IPS-20b (cell line): ENCODE data around the gene PIH1D1.
A peak's percentile ranks its signal among the peaks of the same experiment; 100 is the strongest.

Experiments used
- H3K27ac ChIP-seq: one replicate; pipeline ENCODE4 v1.5.1; 2013; ENCODE audit warnings: low read length
- H3K27me3 ChIP-seq: 2 replicates; pipeline ENCODE4 v1.6.1; 2013; ENCODE audit warnings: mild to moderate bottlenecking, low read length, inconsistent platforms; ENCODE audit not compliant: insufficient read depth
- H3K36me3 ChIP-seq: 2 replicates; pipeline ENCODE4 v1.6.1; 2013; ENCODE audit warnings: low read depth, mild to moderate bottlenecking, inconsistent platforms, low read length, moderate library complexity; ENCODE audit not compliant: insufficient read depth
- H3K4me1 ChIP-seq: 2 replicates; pipeline ENCODE4 v1.6.1; 2013; ENCODE audit warnings: mild to moderate bottlenecking, control low read depth, inconsistent platforms, low read length, moderate library complexity; ENCODE audit not compliant: insufficient read depth
- H3K4me3 ChIP-seq: 2 replicates; pipeline ENCODE4 v1.5.1; 2013; ENCODE audit warnings: mild to moderate bottlenecking, low read length, inconsistent platforms
- H3K9ac ChIP-seq: 2 replicates; pipeline ENCODE4 v1.6.1; 2013; ENCODE audit warnings: low read depth, mild to moderate bottlenecking, inconsistent platforms, low read length, moderate library complexity
- H3K9me3 ChIP-seq: 2 replicates; pipeline ENCODE4 v1.6.1; 2013; ENCODE audit warnings: mild to moderate bottlenecking, low read depth, low read length, inconsistent platforms; ENCODE audit not compliant: insufficient read depth

The PIH1D1 gene

DNA sequence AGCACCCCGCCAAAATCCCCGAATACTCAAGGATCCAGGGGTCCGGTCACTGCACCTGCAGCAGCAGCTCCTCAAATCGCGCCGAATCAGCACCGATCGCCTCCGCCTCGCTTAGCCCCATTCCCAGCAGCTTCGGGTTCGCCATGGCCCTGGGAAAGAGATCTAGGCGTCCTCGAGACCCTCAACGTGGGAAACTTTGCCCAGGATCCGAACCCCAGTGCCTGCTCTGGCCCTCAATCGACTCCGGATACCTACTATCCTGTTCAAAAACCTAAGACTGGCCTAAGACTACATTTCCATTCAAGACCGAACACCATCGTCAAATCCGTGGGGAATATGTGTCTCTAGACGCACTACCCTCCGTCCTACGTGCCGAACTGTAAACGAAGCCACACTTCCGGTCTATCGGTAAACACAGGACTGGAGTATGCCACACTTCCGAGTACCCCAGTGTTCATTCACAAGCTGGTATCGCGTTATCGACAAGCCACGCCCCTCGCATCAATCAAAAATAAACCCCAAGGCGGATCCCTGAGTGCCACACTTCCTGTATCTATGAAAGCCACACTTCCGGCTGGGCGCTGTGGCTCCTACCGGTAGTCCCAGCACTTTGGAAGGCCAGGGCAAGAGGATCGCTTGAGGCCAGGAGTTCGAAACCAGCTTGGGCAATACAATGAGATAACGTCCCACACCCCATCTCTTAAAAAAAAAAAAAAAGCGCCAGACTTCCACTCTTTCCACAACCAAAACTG, at the start of gene PIH1D1:
Gene PIH1D1, minus strand, starts transcription at position 385 of the 752 bp plus-strand sequence. Its CDS starts 240 bp downstream, at position 145.
- Histone ChIP-seq H3K4me3 (peak within 1 kb of the TSS; percentile 99), H3K9ac (peak within 1 kb of the TSS; percentile 100), H3K9me3 (no peaks in the 10 kb centered on the region), H3K4me1 (no peaks in the 10 kb centered on the region), H3K27ac (peak within 1 kb of the TSS; percentile 100), H3K36me3 (peaks cover 45% of the 10 kb centered on the region), H3K27me3 (no peaks in the 10 kb centered on the region)

DNA sequence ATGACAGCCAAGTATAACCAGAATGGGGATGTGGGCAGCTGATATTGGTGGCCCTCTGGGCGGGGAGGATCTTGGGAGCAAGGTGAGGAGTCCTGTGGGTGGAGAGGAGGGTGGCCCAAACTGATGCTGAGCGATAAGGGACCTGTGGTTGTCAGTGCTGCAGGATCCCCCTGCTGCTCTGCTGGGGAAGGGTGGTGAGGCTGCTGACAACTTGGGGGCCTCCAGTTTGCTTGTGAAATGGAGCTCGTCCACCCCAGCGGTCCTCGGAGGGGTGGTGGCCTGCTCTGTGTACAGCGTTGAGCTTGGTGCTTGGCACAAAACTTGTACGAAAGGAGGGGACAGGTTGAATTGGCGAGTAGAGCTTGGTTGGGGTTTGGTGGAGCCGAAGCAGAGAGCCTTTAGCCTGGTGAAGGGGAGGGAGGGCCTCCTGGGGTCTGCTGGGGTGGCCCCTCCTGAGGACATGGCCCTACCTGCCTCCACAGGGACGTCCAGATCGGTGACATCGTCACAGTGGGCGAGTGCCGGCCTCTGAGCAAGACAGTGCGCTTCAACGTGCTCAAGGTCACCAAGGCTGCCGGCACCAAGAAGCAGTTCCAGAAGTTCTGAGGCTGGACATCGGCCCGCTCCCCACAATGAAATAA, 47.5 kb upstream of the PIH1D1 start:
- Histone ChIP-seq H3K4me1 (peaks cover 8% of the 10 kb centered on the region; the same call in 1 of the 2 replicates), H3K4me3 (no peak overlapping the region; the same call in 1 of the 2 replicates), H3K36me3 (peaks cover 38% of the 10 kb centered on the region), H3K27ac (no peak overlapping the region), H3K9me3 (no peaks in the 10 kb centered on the region), H3K27me3 (no peaks in the 10 kb centered on the region), H3K9ac (peak overlapping the region; percentile 17; the same call in 1 of the 2 replicates)

DNA sequence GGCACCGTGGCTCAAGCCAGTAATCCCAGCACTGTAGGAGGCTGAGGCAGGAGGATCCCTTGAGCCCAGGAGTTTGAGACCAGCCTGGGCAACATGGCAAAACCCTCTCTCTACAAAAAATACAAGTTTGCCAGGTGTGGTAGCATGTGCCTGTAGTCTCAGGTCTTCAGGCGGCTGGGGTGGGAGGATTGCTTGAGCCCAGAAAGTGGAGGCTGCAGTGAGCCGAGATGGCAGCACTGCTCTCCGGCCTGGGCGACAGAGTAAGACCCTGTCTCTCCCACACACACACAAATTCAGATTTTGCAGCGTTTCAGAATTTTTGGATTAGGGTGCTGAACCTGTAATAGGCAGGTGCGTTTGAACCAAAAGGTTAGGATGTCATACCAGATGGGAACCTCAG, 46.9 kb upstream of the PIH1D1 start:
- Histone ChIP-seq H3K36me3 (peaks cover 38% of the 10 kb centered on the region), H3K27ac (no peak overlapping the region), H3K9ac (peak overlapping the region; percentile 17; the same call in 1 of the 2 replicates), H3K9me3 (no peaks in the 10 kb centered on the region), H3K4me1 (peaks cover 8% of the 10 kb centered on the region; the same call in 1 of the 2 replicates), H3K4me3 (peak overlapping the region; percentile 97; the same call in 1 of the 2 replicates), H3K27me3 (no peaks in the 10 kb centered on the region)

DNA sequence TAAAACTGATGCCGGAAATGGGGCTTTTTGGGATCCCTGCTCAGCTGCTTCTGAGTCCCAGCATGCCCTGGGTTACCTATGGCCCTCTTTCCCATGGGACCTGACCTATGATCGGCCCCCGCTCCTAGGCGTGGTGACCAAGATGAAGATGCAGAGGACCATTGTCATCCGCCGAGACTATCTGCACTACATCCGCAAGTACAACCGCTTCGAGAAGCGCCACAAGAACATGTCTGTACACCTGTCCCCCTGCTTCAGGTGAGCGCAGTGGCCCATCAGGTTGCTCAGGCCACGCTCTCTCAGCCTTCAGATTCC, 46.1 kb upstream of the PIH1D1 start:
- Histone ChIP-seq H3K4me1 (peaks cover 8% of the 10 kb centered on the region; the same call in 1 of the 2 replicates), H3K27me3 (no peaks in the 10 kb centered on the region), H3K4me3 (peak overlapping the region; percentile 97), H3K27ac (no peak overlapping the region), H3K9me3 (no peaks in the 10 kb centered on the region), H3K9ac (peak overlapping the region; percentile 100; the same call in 1 of the 2 replicates), H3K36me3 (peaks cover 40% of the 10 kb centered on the region)

DNA sequence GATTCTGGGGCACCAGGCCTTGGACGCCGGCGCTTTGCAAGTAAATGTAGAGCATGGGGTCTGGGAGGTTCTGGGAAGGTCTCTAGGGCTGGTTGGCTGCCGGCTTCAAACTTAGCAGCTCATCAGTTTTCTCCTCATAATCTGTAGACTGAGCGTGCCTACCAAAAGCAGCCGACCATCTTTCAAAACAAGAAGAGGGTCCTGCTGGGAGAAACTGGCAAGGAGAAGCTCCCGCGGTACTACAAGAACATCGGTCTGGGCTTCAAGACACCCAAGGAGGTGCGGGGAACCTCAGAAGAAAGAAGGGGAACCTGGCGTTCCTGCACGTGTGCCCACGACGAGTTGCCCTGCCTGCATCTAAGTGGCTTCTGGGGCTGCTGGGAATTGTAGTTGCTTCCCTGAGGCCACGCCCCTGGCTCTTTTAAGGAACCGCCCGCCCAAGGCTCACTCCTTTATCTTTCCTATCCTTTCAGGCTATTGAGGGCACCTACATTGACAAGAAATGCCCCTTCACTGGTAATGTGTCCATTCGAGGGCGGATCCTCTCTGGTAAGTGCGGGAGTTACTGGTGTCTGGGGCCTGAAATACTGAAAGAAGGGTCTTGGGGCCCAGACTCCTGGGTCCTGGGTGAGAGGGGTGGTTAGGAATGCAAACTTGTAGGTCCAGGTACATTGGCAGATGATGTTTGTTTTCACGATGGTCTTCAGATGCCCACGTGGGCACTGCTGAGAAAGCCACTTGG, 45.6 kb upstream of the PIH1D1 start:
- H3K36me3 ChIP-seq = peaks cover 45% of the 10 kb centered on the region
- H3K4me1 ChIP-seq = peaks cover 8% of the 10 kb centered on the region; the same call in 1 of the 2 replicates
- peak overlapping the region; percentile 75 for H3K27ac ChIP-seq
- peak overlapping the region; percentile 100 for H3K9ac ChIP-seq
- no peaks in the 10 kb centered on the region for H3K9me3 ChIP-seq
- peak overlapping the region; percentile 97 for H3K4me3 ChIP-seq
- no peaks in the 10 kb centered on the region for H3K27me3 ChIP-seq

DNA sequence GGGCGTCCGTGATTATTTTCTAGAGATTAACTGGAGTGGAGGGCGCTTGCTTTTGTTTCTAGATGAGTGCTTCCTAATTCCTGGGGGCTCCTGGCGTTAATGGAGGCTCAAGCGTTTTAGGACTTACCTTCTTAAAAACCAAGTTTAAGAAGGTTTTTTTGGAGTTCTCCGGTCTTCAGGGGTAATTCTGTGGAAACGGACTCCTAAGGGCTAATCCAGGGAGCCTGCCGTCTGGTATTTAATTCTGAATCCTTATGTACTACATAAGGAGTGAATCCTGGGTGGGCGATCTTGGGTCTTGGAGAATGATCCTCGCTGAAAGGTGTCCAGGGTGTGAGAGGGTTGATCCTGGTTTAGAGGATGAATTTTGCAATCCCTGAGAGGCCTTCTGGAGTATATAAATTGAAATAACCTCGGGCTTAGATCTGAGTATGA, 45.0 kb upstream of the PIH1D1 start:
- Histone ChIP-seq H3K36me3 (peaks cover 51% of the 10 kb centered on the region), H3K27ac (peak overlapping the region; percentile 75), H3K9me3 (no peaks in the 10 kb centered on the region), H3K4me3 (peak overlapping the region; percentile 97), H3K9ac (peak overlapping the region; percentile 100), H3K27me3 (no peaks in the 10 kb centered on the region), H3K4me1 (peaks cover 8% of the 10 kb centered on the region; the same call in 1 of the 2 replicates)

DNA sequence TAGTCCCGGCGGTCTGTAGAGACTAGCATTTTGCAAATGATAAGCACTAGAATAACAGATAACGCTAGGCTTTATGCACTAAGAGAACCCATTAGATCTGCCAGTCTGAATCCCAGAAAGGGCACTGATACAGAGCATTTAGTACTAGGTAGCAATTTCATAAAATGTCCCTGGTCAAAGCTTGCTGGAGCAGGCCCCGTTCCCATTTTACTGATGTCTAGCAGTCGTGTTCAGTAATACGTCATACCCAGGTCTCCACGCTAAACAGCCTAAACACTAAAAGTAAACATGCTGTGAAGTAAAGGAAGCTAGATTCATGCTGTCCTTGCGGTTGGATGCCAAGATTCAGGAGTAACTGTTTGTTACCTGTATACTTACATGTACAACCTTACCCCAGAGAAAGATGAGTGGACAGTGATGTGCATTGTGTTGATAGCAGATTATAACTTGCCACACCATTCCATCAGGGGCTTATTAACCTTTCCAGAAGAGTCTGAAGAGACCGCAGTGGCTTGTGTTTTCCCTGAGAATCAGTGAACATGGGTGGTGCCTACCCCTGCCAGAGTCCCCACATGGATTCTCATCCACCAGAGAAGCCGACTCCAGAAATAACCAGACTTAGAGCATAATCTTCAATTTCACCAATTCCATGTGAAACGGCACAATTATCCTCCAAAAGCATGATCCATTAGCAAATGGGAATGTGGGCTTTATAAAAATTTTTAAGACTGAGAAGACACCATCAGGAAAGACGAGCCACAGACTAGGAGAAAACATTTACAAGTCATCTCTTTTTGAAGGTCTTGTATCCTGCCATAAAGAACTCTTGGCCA, 41.2 kb upstream of the PIH1D1 start:
- no peak overlapping the region for H3K9ac ChIP-seq
- H3K4me3 ChIP-seq = no peak overlapping the region
- peaks cover 10% of the 10 kb centered on the region for H3K4me1 ChIP-seq
- peaks cover 65% of the 10 kb centered on the region for H3K36me3 ChIP-seq
- H3K27ac ChIP-seq = no peak overlapping the region
- no peaks in the 10 kb centered on the region for H3K9me3 ChIP-seq
- no peaks in the 10 kb centered on the region for H3K27me3 ChIP-seq

DNA sequence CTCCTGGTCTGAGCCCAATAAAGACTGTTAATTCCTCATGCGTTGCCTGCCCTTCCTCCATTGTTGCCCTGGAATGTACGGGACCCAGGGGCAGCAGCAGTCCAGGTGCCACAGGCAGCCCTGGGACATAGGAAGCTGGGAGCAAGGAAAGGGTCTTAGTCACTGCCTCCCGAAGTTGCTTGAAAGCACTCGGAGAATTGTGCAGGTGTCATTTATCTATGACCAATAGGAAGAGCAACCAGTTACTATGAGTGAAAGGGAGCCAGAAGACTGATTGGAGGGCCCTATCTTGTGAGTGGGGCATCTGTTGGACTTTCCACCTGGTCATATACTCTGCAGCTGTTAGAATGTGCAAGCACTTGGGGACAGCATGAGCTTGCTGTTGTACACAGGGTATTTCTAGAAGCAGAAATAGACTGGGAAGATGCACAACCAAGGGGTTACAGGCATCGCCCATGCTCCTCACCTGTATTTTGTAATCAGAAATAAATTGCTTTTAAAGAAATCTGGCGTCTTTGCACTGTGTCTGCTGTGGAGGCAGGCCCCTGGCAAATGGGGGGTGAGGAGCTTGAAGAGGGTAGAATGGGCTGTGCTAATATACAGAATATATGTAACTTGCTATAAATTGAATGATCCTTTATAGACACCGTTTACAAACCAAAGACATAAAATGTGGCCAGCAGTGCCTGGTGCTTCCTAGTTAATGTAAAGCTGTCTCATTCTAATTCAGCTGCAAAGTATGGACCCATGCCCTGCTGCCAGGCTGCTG, 40.4 kb upstream of the PIH1D1 start:
- H3K9ac ChIP-seq = no peak overlapping the region
- H3K4me1 ChIP-seq = peaks cover 5% of the 10 kb centered on the region
- no peaks in the 10 kb centered on the region for H3K27me3 ChIP-seq
- no peak overlapping the region for H3K27ac ChIP-seq
- no peak overlapping the region for H3K4me3 ChIP-seq
- no peaks in the 10 kb centered on the region for H3K9me3 ChIP-seq
- H3K36me3 ChIP-seq = peaks cover 60% of the 10 kb centered on the region

DNA sequence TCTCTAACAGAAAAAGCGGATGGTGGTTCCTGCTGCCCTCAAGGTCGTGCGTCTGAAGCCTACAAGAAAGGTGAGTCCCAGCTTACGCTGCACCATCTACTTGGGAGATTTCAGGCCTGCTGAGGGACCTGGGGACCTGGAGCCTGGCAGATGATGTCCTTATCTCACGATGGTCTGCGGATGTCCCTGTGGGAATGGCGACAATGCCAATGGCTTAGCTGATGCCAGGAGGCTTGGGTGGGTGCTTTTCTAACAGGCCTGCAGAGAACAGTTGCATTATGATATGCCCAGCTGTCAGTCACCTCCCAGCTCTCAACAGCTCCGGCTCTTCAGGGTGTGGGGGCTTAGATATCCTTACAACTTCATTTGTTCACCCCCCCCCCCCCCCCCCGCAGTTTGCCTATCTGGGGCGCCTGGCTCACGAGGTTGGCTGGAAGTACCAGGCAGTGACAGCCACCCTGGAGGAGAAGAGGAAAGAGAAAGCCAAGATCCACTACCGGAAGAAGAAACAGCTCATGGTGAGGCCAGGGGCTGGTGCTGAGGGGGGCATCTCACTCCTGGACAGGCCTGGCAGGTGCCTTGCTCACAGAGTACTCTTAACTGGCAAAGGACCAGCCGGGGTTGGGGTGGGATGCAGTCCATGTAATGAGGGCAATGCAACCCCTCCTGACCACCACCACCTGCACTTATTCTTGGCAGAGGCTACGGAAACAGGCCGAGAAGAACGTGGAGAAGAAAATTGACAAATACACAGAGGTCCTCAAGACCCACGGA, 39.6 kb upstream of the PIH1D1 start:
- Histone ChIP-seq H3K27ac (no peak overlapping the region), H3K4me3 (no peak overlapping the region), H3K27me3 (no peaks in the 10 kb centered on the region), H3K9ac (no peak overlapping the region; the same call in 1 of the 2 replicates), H3K4me1 (peaks cover 5% of the 10 kb centered on the region), H3K9me3 (no peaks in the 10 kb centered on the region), H3K36me3 (peaks cover 54% of the 10 kb centered on the region)
